ENCODE data around the gene KDM2A.

- TF ChIP-seq, protein P1, sequence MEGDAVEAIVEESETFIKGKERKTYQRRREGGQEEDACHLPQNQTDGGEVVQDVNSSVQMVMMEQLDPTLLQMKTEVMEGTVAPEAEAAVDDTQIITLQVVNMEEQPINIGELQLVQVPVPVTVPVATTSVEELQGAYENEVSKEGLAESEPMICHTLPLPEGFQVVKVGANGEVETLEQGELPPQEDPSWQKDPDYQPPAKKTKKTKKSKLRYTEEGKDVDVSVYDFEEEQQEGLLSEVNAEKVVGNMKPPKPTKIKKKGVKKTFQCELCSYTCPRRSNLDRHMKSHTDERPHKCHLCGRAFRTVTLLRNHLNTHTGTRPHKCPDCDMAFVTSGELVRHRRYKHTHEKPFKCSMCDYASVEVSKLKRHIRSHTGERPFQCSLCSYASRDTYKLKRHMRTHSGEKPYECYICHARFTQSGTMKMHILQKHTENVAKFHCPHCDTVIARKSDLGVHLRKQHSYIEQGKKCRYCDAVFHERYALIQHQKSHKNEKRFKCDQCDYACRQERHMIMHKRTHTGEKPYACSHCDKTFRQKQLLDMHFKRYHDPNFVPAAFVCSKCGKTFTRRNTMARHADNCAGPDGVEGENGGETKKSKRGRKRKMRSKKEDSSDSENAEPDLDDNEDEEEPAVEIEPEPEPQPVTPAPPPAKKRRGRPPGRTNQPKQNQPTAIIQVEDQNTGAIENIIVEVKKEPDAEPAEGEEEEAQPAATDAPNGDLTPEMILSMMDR (IDR thresholded peaks at IDR 0.05): no peak
- TF ChIP-seq POLR2A (IDR thresholded peaks at IDR 0.05): peak in 1 of 2 donors; percentile 19
Observed at GRCh38 chr11:67277231-67277961, 158.3 kb downstream of the KDM2A start.

All from thyroid gland (tissue), 4 donors.